Subcutaneous adipose tissue (tissue), 4 donors: ENCODE results near the gene FAM237B. TPM values are rescaled to one million over a fixed set of nuclear protein-coding genes. Genes with fewer than 3 reads are reported as not detected.

Experiments used
- total RNA-seq, 4 donors: library from RNA; depleted of rRNA; stranded (reverse); fragments of >200 nt; gene quantifications; one replicate each; pipeline ENCODE4 v1.1.0, GENCODE V29; 2016
- TF ChIP-seq, protein P1 (sequence below): fragments of 450-650 bp; IDR thresholded peaks from one replicate; pipeline ENCODE4 v1.5.1; 2016; ENCODE audit warnings: low read depth, mild to moderate bottlenecking, control low read depth, antibody characterized with exemption, moderate library complexity

FAM237B gene
- total RNA-seq, 4 donors from 2014 or later, result not detected

DNA sequence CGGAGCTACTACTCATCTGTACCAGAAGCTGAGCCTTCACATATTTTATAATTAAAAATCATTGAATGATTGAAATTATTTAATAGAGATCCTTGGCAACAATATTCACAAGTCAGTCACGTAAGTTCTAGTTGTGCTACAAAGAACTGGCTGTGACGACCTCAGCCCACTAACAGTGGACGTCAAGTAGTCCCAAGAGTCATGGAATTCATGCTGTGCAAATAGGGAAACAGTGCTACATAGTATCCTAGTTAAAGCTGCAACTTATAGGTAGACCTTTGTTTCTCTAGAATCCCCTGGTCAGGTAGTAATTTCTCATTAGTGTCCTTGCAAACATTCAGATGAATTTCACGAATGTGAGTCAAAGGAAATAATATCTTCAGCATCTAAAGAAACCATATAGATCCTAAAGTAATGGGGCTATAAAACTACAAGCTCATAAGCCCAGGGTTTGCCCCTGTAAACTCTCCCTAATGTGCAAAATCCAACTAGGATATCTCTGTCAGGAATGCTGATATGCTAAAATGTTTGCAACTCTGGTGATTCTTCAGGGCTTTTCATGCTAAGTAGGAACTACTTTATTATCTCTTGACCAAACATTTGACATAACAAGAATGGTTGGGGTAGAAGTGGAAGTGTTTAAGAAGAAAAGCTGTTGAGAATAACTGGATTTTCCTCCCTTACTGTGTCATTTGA, 44.9 kb downstream of the FAM237B start:
- TF ChIP-seq, protein P1, sequence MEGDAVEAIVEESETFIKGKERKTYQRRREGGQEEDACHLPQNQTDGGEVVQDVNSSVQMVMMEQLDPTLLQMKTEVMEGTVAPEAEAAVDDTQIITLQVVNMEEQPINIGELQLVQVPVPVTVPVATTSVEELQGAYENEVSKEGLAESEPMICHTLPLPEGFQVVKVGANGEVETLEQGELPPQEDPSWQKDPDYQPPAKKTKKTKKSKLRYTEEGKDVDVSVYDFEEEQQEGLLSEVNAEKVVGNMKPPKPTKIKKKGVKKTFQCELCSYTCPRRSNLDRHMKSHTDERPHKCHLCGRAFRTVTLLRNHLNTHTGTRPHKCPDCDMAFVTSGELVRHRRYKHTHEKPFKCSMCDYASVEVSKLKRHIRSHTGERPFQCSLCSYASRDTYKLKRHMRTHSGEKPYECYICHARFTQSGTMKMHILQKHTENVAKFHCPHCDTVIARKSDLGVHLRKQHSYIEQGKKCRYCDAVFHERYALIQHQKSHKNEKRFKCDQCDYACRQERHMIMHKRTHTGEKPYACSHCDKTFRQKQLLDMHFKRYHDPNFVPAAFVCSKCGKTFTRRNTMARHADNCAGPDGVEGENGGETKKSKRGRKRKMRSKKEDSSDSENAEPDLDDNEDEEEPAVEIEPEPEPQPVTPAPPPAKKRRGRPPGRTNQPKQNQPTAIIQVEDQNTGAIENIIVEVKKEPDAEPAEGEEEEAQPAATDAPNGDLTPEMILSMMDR, result no peak

DNA sequence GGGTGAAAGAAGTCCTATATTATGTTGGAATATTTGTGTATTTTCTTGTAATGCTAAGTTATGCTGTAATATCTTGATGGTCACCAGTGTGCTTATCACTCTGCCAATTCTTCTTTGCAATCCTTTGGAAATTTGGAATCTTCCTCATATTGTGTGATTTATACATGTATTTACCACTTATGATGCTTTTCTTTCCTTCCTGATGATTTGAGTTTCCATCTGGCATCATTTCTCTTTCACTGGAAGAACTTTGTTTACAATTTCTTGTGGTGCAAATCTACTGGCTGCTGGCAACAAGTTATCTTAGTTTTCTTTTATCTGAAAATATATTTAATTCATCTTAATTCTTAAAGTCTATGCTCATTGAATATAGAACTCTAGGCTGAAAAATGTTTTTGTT, 46.9 kb downstream of the FAM237B start:
- TF ChIP-seq, protein P1, result no peak

DNA sequence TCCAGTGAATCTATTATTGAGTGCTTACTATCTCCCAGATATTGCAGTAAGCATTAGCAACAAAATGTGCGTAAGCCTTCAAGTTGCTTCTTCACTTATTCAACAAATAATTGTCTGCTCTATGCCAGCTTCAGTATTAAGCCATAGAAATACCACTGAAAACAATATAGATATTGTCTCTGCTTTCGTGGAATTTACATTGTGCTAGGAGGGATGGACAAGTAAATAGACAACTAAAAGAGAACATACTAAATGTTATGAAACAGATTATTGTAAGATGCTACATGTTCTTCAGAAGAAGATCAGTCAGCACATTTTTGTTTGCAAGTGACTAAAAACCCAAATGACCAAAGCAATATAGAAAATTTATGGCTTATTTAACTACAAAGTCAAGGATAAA, 48.9 kb downstream of the FAM237B start:
- TF ChIP-seq, protein P1, result no peak

DNA sequence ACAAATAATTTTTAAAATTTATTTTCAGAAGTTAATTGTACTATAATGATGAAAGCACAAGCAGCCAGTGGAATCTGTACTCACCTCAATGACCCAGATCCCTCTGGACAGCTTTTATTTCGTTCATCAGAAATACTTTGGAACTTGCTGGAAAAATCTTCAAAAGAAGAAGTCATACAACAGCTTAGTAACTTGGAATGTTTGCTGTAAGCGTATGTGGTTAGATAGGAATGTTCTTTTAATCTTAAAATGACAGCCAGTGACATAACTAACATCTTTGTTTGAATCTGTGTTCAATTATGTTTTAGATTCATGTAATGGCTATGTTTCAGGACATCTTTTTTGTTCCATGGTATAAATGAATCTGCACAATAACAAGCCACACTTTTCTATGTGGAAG, 49.4 kb downstream of the FAM237B start:
- TF ChIP-seq, protein P1, result no peak

DNA sequence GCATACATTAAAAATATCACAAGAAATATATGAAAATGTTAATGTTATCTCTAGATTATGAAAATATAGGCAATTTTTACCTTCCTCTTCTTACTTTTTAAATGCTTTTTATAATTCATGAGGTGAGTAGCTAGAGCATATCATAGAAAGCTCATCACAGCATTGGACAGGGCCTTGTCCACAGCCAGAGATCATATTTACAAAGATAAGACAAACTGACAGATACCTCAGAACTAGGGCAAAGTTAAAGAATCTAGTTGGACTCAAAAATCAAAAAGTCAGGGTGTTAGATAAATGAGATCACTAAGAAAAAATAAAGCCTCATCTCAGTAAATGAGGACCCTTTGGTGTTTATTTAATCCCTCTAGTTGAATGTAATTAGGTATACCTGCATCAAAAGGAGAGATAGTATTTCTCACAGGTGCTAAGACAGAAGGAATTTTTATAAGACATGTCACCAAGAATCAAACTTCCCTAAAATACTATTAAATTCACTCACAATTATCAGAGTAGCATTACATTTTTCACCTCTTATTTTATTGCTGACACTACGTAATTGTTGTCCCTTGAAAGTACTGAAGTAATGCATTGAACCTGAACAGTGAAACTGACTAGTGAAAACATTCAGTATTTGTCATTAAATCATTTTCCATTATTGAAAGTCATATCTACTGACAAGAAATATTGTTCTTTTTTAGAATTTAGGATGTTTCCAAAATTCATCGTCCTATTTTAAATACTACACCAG, 50.5 kb downstream of the FAM237B start:
- TF ChIP-seq, protein P1, result no peak

DNA sequence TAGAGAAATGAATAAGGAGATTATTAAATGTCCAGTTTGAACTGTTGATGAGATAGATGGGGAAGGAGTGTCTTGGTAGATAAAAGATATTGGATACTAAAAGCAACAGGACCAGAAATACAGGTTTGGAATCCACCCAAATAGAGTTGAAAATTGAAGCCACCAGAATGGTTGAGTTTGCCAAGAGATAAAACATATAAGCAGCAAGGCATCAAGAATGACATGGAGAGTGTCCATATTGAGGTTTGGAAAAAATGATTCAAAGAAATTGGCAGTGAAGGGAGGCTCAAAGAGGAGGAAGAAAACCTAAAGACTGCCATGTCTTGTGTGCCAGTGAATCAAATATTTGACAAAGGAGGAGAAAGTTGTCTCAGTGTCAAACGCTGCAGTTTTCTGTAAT, 51.9 kb downstream of the FAM237B start:
- TF ChIP-seq, protein P1, result no peak

DNA sequence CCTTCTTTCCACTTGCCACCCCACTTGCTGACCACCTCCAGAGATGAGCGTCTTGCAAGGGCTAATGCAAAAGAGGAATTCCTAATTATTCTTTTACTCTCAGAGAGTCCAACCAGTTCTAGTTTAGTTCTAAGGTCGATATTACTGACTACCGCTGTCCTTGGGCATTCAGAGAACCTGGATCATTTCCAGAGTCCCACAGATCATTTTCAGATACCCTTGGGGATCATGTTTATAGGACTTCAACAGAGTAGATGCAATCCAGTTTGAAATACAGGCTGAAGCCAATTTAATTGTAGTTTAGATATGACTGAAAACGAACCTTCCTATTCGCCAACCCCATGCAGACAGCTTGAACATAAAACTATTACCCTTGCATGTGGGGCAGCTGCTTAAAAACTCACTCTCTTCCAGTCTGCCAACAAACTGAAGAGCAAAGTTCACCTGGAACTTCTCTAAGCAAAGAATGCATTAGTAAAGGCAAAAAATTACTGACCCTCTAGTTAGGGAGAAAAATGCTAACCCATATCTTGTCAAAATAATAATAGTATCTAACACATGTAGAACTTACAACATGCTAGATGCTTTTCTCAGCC, 53.7 kb downstream of the FAM237B start:
- TF ChIP-seq, protein P1, result no peak
